NOMO-1 treated with dmso at 0.1 percent for 144 hours (cell line): Measurements from ENCODE around the gene TSPAN3.
A peak's percentile ranks its signal among the peaks of the same experiment; 100 is the strongest.

Experiments used
- DNase-seq: peaks from one replicate; lab custom pipeline; 2025; ENCODE audit not compliant: unreplicated experiment; lab: John Stamatoyannopoulos, UW

Gene TSPAN3

DNA sequence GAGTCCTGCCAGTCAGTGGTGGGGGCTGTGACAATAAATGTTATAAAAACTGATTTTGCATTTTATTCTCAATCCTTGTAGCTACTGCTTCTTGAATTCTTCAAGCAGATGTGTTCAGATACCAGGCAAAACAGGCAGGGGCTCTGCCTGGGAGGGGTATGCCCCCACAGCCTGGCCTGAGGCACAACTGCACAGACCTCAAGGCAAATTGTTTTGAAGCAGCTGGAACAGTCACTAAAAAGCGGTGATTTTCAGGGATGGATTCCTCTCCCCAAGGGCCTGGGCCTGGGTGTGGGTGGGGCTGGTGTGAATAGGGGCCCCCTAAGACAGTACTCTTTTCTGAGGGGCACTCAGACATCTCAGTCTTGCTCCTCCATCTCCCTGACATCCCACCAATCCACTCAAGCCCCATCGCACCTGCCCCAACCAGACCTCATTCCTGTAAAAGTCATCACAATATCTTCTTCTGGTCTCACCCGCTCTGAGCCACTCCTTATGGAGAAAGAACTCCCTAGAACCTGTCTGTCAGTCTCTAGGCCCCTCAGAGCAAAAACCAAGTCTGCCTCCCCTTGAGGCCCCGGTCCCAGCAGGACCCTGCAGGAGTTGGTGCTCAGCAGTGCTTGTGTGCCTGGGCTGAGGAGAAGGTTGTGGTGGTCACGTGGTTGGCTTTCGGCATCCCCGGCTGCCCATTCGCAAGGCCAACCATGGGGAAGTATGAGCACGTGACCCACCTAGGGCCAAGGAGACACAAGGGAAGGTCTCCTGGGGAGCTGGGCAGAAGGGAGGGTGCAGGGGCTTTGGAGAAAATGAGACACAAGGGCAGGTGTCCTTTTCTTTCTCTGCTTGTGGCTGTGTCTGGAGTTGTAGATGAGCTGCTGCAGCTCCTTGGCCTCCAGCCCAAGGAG, 78.9 kb downstream of the TSPAN3 start:
- peak; percentile 33 for DNase-seq
